Measurements from ENCODE around the gene MYOG.

DNA sequence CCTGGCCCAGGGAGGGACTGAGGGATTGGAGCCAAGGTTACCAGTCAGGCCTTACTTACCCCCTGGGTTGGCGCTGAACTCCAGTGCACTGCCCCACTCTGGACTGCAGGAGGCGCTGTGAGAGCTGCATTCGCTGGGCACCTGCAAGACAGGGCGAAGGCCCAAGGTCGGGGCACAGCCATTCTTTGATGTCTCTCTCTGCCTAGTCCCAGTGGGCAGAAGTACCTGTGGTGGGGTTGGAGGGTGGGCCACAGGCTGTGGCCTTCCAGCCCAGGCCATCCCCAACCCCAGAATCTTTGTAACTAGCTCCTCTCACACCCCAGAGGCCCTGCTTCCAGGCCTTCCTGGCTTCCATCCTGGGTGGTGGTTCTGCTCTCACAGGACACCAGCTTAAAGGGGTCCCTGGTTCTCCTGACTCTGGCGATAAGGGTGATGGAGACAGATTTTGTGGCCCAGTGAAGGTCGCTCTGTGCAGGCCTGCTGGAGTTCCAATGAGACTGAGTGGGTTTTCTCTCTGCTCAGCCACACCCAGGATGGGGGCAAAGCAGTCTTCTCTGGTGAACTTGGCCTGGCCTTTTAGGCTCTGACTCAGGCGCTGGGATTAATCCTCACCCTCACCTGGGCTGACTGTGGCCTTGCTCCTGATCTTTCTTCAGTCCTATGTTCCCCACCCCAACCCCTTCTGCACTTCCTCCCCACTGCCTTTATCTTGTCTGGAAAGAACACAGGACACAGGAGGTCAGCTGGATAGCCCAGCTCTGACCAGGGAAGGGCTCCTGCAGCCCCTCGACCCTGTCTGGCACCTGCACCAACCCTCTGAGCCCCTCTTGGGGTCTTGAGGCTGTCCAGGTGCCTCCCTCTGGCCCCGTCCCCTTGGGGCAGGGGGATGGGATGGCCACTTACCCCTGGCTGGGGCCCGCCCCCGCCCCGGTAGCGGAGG lies 954 bp downstream of the MYOG start:
- TF ChIP-seq GATA4 (IDR thresholded peaks at IDR 0.05; ENCODE audit: borderline replicate concordance, low read depth) (no peak), ZNF629 (CRISPR knock-in tag; conservative IDR thresholded peaks at IDR 0.05) (no peak)
- TF ChIP-seq, protein P1, sequence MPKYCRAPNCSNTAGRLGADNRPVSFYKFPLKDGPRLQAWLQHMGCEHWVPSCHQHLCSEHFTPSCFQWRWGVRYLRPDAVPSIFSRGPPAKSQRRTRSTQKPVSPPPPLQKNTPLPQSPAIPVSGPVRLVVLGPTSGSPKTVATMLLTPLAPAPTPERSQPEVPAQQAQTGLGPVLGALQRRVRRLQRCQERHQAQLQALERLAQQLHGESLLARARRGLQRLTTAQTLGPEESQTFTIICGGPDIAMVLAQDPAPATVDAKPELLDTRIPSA (CRISPR knock-in tag; IDR thresholded peaks at IDR 0.05; ENCODE audit: borderline replicate concordance), result no peak
- TF ChIP-seq, protein P2, sequence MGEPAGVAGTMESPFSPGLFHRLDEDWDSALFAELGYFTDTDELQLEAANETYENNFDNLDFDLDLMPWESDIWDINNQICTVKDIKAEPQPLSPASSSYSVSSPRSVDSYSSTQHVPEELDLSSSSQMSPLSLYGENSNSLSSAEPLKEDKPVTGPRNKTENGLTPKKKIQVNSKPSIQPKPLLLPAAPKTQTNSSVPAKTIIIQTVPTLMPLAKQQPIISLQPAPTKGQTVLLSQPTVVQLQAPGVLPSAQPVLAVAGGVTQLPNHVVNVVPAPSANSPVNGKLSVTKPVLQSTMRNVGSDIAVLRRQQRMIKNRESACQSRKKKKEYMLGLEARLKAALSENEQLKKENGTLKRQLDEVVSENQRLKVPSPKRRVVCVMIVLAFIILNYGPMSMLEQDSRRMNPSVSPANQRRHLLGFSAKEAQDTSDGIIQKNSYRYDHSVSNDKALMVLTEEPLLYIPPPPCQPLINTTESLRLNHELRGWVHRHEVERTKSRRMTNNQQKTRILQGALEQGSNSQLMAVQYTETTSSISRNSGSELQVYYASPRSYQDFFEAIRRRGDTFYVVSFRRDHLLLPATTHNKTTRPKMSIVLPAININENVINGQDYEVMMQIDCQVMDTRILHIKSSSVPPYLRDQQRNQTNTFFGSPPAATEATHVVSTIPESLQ (CRISPR knock-in tag; conservative IDR thresholded peaks at IDR 0.05), result no peak
